GM23338 (cell line): Measurements from ENCODE around the gene ZFYVE26. TPM values are rescaled to one million over a fixed set of nuclear protein-coding genes. Genes with fewer than 3 reads are reported as not detected.

Source experiments
- ATAC-seq: fragments of 200-7000 bp; cut with Tn5 transposase; 3 replicates; pipeline ENCODE4 v1.9.1; 2020
- DNase-seq: peaks from one replicate; pipeline ENCODE4 v3.0.0-alpha.2; 2015; ENCODE audit warnings: low spot score
- H2AFZ ChIP-seq: fragments of 200-600 bp; sonication (generic); 2 replicates; pipeline ENCODE4 v1.8.0; 2016; ENCODE audit warnings: antibody characterized with exemption, mild to moderate bottlenecking, moderate library complexity
- H3F3A ChIP-seq: fragments of 200-600 bp; sonication (generic); replicated peaks from 2 replicates; pipeline ENCODE4 v1.8.0; 2017; ENCODE audit warnings: antibody characterized with exemption, mixed run types, low read depth
- H3K27ac ChIP-seq: fragments of 200-600 bp; sonication (generic); 2 replicates; pipeline ENCODE4 v1.6.1; 2016; ENCODE audit warnings: low read depth
- H3K27me3 ChIP-seq: fragments of 200-600 bp; sonication (generic); 2 replicates; pipeline ENCODE4 v1.8.0; 2016; ENCODE audit warnings: mild to moderate bottlenecking, mixed run types, moderate library complexity; ENCODE audit not compliant: insufficient read depth
- H3K36me3 ChIP-seq: fragments of 200-600 bp; sonication (generic); 2 replicates; pipeline ENCODE4 v1.8.0; 2016; ENCODE audit warnings: mild to moderate bottlenecking; ENCODE audit not compliant: insufficient read depth
- H3K4me1 ChIP-seq: fragments of 200-600 bp; sonication (generic); 2 replicates; pipeline ENCODE4 v1.8.0; 2016; ENCODE audit warnings: mild to moderate bottlenecking, moderate library complexity; ENCODE audit not compliant: insufficient read depth
- H3K4me2 ChIP-seq: fragments of 200-600 bp; sonication (generic); 2 replicates; pipeline ENCODE4 v1.7.1; 2017; ENCODE audit warnings: mixed run types
- H3K4me3 ChIP-seq: fragments of 200-600 bp; sonication (generic); 2 replicates; pipeline ENCODE4 v1.6.1; 2016; ENCODE audit warnings: mixed run types
- H3K79me2 ChIP-seq: fragments of 200-600 bp; sonication (generic); replicated peaks from 2 replicates; pipeline ENCODE4 v1.8.0; 2017; ENCODE audit warnings: mild to moderate bottlenecking; ENCODE audit not compliant: insufficient read depth
- H3K9me2 ChIP-seq: fragments of 200-600 bp; sonication (generic); 2 replicates; pipeline ENCODE4 v1.8.0; 2017; ENCODE audit not compliant: insufficient read depth
- H4K20me1 ChIP-seq: fragments of 200-600 bp; sonication (generic); replicated peaks from 2 replicates; pipeline ENCODE4 v1.8.0; 2017; ENCODE audit warnings: mild to moderate bottlenecking; ENCODE audit not compliant: insufficient read depth
- H3K27ac Mint-ChIP-seq: 2 replicates; pipeline ENCODE4 v1.8.0; 2020; ENCODE audit warnings: inconsistent platforms, mild to moderate bottlenecking, moderate library complexity, mixed read lengths
- H3K27me3 Mint-ChIP-seq: 3 replicates; pipeline ENCODE4 v1.8.0; 2022; ENCODE audit warnings: low read depth, mild to moderate bottlenecking, moderate library complexity, mixed read lengths, inconsistent platforms; ENCODE audit not compliant: insufficient read depth, poor library complexity
- H3K36me3 Mint-ChIP-seq: 3 replicates; pipeline ENCODE4 v1.8.0; 2021; ENCODE audit warnings: low read depth, mild to moderate bottlenecking, inconsistent platforms, moderate library complexity, mixed read lengths
- H3K4me1 Mint-ChIP-seq: 3 replicates; pipeline ENCODE4 v1.8.0; 2020; ENCODE audit warnings: mild to moderate bottlenecking, inconsistent platforms, mixed read lengths
- H3K4me3 Mint-ChIP-seq: 3 replicates; pipeline ENCODE4 v1.8.0; 2021; ENCODE audit warnings: moderate library complexity, mild to moderate bottlenecking, inconsistent platforms, mixed read lengths
- H3K9me3 Mint-ChIP-seq: 3 replicates; pipeline ENCODE4 v1.8.0; 2020; ENCODE audit warnings: moderate library complexity, mild to moderate bottlenecking, inconsistent platforms, mixed read lengths
- CREB1 ChIP-seq: fragments of 250-450 bp; sonication (Bioruptor Pico); IDR thresholded peaks from 2 replicates; pipeline ENCODE4 v1.5.0; 2020; ENCODE audit warnings: low read depth, mild to moderate bottlenecking, moderate library complexity
- EZH2 ChIP-seq: fragments of 200-600 bp; sonication (generic); IDR thresholded peaks from one replicate; pipeline ENCODE4 v1.8.0; 2017; ENCODE audit warnings: antibody characterized with exemption, mild to moderate bottlenecking, low read depth; ENCODE audit not compliant: unreplicated experiment
- EZH2phosphoT487 ChIP-seq: fragments of 200-600 bp; sonication (generic); IDR thresholded peaks from one replicate; pipeline ENCODE4 v1.8.1; 2018; ENCODE audit warnings: antibody characterized with exemption; ENCODE audit not compliant: unreplicated experiment
- JUNB ChIP-seq: IDR thresholded peaks from one replicate; pipeline ENCODE4 v1.6.1; 2016; ENCODE audit warnings: antibody characterized with exemption; ENCODE audit not compliant: unreplicated experiment
- NANOG ChIP-seq: IDR thresholded peaks from 2 replicates; pipeline ENCODE4 v1.6.1; 2016; ENCODE audit warnings: antibody characterized with exemption, borderline replicate concordance
- POLR2AphosphoS5 ChIP-seq: IDR thresholded peaks from 2 replicates; pipeline ENCODE4 v1.6.1; 2016; ENCODE audit warnings: antibody characterized with exemption, low read depth
- STAT1 ChIP-seq: IDR thresholded peaks from one replicate; pipeline ENCODE4 v1.6.1; 2016; ENCODE audit warnings: antibody characterized with exemption; ENCODE audit not compliant: unreplicated experiment
- ZNF114 ChIP-seq: fragments of 250-450 bp; sonication (Bioruptor Pico); IDR thresholded peaks from 2 replicates; pipeline ENCODE4 v1.5.0; 2020; ENCODE audit warnings: mild to moderate bottlenecking, moderate library complexity
- ZNF331 ChIP-seq: fragments of 250-450 bp; sonication (Bioruptor Pico); IDR thresholded peaks from 2 replicates; pipeline ENCODE4 v1.5.0; 2020; ENCODE audit warnings: low read depth, mild to moderate bottlenecking, moderate library complexity
- polyA plus RNA-seq: library from polyadenylated mRNA; unstranded; fragments of >200 nt; fragmentation: Nextera tagmentation; extraction: Ambion mirVana; gene quantifications from 2 replicates; pipeline ENCODE4 v1.2.1, GENCODE V29; 2016
- total RNA-seq: library from RNA; depleted of rRNA; stranded (reverse); fragments of >200 nt; shearing (Covaris generic); gene quantifications from 2 replicates; pipeline ENCODE4 v1.2.3, GENCODE V29; 2014
- TF ChIP-seq, protein P1 (sequence below), 2 experiments: fragments of 200-600 bp in 1 of 2; sonication (generic) in 1 of 2; conservative IDR thresholded peaks; 2 replicates each; pipeline versions ENCODE4 v1.5.1 to v1.6.1; 2016 to 2017; ENCODE audit warnings: antibody characterized with exemption in 2 of 2, low read depth in 2 of 2, mild to moderate bottlenecking in 2 of 2, moderate library complexity in 1 of 2
- TF ChIP-seq, protein P2 (sequence below): IDR thresholded peaks from 2 replicates; pipeline ENCODE4 v1.6.1; 2016; ENCODE audit warnings: antibody characterized with exemption
- TF ChIP-seq, protein P3 (sequence below): IDR thresholded peaks from one replicate; pipeline ENCODE4 v1.6.1; 2018; ENCODE audit warnings: antibody characterized with exemption; ENCODE audit not compliant: unreplicated experiment

The ZFYVE26 gene
- total and polyA plus RNA-seq, 2 experiments from 2014 or later: 5.6 to 36.0 TPM

DNA sequence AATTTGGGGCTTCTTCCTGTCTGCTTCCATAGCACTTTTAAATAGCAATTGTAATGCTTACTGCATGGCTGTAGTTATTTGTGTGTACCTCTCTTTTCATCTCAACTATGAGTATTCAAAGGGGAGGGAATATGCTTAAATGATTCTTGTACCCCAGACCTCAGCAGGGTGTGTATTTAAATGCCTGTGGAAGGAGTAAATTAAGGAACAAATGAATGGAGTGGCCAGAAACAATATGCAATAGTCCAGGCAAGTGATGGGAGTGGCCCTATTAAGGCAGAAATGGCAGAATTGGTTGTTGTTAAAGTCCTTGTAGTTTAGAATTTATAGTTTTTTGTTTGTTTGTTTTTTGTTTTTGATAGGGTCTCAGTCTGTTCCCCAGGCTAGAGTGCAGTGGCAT lies 4.7 kb upstream of the ZFYVE26 start:
- Histone ChIP-seq H2AFZ (no peak overlapping the region; the same call in 1 of the 2 replicates), H3K4me1 (peaks cover 13% of the 10 kb centered on the region), H3K79me2 (no peaks in the 10 kb centered on the region; the same call in 1 of the 2 replicates), H3K27ac (peak overlapping the region; percentile 26; the same call in 1 of the 2 replicates), H3K9me2 (no peaks in the 10 kb centered on the region), H4K20me1 (no peaks in the 10 kb centered on the region), H3K4me2 (peak overlapping the region; percentile 85), H3K4me3 (peak overlapping the region; percentile 53), H3K27me3 (no peaks in the 10 kb centered on the region), H3F3A (no peaks in the 10 kb centered on the region), H3K36me3 (no peaks in the 10 kb centered on the region)
- ATAC-seq (no peak), DNase-seq (no peak)
- peak overlapping the region; percentile 99 for H3K4me3 Mint-ChIP-seq
- H3K9me3 Mint-ChIP-seq: no peaks in the 10 kb centered on the region
- H3K4me1 Mint-ChIP-seq: peaks cover 19% of the 10 kb centered on the region
- peaks cover 3% of the 10 kb centered on the region; the same call in 2 of the 3 replicates for H3K36me3 Mint-ChIP-seq
- peaks cover 17% of the 10 kb centered on the region for H3K27me3 Mint-ChIP-seq
- no peak for TF ChIP-seq NANOG
- no peak overlapping the region for H3K27ac Mint-ChIP-seq

DNA sequence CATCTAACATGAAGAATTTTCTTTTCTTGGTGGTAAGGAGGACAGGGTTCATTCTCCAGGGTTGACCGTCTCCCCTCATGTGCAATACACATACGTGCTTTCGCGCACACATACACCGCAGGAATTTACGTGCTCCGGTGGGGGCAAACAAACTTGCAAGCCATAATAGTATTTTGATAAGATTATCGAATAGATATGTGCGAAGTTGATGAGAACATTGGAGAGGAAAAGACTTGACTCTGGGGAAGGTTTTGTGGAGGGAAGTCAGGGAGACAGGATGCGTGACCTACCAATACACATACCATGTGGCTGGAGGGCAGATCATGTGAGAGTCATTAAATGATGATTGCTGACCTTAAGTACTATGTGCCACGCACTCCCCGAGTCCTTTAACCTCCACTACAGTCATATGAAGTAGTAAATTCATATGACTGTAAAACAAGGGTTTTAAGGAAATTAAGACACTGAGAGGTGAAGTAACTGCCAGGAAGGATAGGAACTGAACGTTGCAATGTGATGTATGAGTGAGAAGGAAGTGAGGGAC lies 4.1 kb upstream of the ZFYVE26 start:
- Histone ChIP-seq H3K9me2 (no peaks in the 10 kb centered on the region), H3K36me3 (no peaks in the 10 kb centered on the region), H3K4me1 (peaks cover 13% of the 10 kb centered on the region), H3K27me3 (no peaks in the 10 kb centered on the region), H3K79me2 (peaks cover 6% of the 10 kb centered on the region), H2AFZ (peak overlapping the region; percentile 11), H3F3A (no peaks in the 10 kb centered on the region), H3K27ac (peak overlapping the region; percentile 26; the same call in 1 of the 2 replicates), H3K4me3 (peak overlapping the region; percentile 53), H3K4me2 (peak overlapping the region; percentile 85), H4K20me1 (no peaks in the 10 kb centered on the region)
- DNase-seq (peak; percentile 32), ATAC-seq (no peak)
- Mint-ChIP-seq H3K9me3 (no peaks in the 10 kb centered on the region), H3K27ac (peak overlapping the region; percentile 41; the same call in 1 of the 2 replicates), H3K36me3 (no peaks in the 10 kb centered on the region), H3K4me3 (peak overlapping the region; percentile 99), H3K4me1 (peaks cover 19% of the 10 kb centered on the region), H3K27me3 (peaks cover 17% of the 10 kb centered on the region)
- TF ChIP-seq ZNF114 (no peak), JUNB (no peak), EZH2phosphoT487 (no peak), POLR2AphosphoS5 (no peak), CREB1 (no peak), EZH2 (no peak), ZNF331 (CRISPR knock-in tag) (no peak), STAT1 (no peak)
- TF ChIP-seq, protein P1, sequence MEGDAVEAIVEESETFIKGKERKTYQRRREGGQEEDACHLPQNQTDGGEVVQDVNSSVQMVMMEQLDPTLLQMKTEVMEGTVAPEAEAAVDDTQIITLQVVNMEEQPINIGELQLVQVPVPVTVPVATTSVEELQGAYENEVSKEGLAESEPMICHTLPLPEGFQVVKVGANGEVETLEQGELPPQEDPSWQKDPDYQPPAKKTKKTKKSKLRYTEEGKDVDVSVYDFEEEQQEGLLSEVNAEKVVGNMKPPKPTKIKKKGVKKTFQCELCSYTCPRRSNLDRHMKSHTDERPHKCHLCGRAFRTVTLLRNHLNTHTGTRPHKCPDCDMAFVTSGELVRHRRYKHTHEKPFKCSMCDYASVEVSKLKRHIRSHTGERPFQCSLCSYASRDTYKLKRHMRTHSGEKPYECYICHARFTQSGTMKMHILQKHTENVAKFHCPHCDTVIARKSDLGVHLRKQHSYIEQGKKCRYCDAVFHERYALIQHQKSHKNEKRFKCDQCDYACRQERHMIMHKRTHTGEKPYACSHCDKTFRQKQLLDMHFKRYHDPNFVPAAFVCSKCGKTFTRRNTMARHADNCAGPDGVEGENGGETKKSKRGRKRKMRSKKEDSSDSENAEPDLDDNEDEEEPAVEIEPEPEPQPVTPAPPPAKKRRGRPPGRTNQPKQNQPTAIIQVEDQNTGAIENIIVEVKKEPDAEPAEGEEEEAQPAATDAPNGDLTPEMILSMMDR (conservative IDR thresholded peaks at IDR 0.05; ENCODE audit: low read depth in 2 of 2): no peak
- TF ChIP-seq, protein P2, sequence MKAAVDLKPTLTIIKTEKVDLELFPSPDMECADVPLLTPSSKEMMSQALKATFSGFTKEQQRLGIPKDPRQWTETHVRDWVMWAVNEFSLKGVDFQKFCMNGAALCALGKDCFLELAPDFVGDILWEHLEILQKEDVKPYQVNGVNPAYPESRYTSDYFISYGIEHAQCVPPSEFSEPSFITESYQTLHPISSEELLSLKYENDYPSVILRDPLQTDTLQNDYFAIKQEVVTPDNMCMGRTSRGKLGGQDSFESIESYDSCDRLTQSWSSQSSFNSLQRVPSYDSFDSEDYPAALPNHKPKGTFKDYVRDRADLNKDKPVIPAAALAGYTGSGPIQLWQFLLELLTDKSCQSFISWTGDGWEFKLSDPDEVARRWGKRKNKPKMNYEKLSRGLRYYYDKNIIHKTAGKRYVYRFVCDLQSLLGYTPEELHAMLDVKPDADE: no peak
- TF ChIP-seq, protein P3, sequence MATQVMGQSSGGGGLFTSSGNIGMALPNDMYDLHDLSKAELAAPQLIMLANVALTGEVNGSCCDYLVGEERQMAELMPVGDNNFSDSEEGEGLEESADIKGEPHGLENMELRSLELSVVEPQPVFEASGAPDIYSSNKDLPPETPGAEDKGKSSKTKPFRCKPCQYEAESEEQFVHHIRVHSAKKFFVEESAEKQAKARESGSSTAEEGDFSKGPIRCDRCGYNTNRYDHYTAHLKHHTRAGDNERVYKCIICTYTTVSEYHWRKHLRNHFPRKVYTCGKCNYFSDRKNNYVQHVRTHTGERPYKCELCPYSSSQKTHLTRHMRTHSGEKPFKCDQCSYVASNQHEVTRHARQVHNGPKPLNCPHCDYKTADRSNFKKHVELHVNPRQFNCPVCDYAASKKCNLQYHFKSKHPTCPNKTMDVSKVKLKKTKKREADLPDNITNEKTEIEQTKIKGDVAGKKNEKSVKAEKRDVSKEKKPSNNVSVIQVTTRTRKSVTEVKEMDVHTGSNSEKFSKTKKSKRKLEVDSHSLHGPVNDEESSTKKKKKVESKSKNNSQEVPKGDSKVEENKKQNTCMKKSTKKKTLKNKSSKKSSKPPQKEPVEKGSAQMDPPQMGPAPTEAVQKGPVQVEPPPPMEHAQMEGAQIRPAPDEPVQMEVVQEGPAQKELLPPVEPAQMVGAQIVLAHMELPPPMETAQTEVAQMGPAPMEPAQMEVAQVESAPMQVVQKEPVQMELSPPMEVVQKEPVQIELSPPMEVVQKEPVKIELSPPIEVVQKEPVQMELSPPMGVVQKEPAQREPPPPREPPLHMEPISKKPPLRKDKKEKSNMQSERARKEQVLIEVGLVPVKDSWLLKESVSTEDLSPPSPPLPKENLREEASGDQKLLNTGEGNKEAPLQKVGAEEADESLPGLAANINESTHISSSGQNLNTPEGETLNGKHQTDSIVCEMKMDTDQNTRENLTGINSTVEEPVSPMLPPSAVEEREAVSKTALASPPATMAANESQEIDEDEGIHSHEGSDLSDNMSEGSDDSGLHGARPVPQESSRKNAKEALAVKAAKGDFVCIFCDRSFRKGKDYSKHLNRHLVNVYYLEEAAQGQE: no peak
